Amniotic epithelial cell (primary cell): ENCODE measurements around the gene GRIN3B.
A peak's percentile ranks its signal among the peaks of the same experiment; 100 is the strongest.

ENCODE experiments used
- DNase-seq: peaks from one replicate; pipeline ENCODE4 v3.0.0-alpha.2; 2010; ENCODE audit warnings: low read depth

The GRIN3B gene

DNA sequence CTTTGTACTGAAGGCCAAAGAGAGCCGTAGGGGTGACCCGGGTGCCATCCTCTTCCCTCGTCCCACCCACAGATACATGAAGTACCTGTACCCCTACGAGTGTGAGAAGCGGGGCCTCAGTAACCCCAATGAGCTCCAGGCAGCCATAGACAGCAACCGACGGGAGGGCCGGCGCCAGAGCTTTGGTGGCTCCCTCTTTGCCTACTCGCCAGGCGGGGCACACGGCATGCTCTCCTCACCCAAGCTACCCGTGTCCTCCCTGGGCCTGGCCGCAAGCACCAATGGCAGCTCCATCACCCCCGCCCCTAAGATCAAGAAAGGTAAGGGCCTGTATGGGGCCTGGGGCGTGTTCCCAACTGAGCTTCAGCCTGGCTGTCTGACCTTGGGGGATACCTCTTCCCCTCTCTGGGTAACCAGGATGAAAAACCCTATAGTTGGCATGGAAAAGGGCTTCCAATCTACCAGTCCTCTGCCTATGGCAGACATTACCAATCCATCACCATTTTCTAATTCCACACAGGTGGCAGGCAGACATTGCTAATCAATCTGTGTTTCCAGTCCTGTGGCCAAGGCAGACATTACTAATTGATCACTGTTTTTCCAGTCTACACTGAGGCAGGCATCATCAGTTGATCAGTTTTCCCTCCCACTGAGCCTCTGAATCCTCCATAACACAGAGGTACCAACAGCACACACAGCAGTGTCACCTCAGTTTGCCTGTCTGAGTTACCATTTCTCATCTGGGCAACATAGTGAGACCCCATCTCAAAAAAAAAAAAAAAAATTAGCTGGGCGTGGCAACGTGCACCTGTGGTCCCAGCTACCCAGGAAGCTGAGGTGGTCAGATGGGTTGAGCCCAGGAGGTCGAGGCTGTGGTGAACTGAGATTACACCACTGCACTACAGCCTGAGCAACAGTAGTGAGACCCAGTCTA, 35.2 kb upstream of the GRIN3B start:
- DNase-seq: peak; percentile 50

- DNase-seq: no peak
Observed at GRCh38 chr19:966485-967088, 33.6 kb upstream of the GRIN3B start.

DNA sequence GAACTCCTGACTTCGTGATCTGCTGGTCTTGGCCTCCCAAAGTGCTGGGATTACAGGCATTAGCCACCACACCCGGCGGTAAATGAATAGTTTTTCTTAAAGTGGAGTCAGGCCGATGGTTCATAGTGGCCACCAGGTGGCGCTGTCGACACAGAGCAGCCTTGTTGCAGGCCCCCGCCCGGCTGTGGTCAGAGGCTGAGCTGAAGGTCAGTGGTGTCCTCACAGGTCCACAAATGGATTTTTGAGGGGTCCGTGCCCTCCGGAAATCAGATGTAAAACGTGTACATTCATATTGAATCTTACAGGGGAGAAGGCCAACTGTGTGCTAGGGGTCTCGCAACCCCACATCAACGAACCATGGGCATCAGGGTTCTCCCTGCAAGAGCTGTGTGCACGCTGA, 29.5 kb upstream of the GRIN3B start:
- DNase-seq: no peak

GRCh38 chr19:971795-972194, 28.4 kb upstream of the GRIN3B start:
- DNase-seq: no peak

GRCh38 chr19:972281-972680, 27.9 kb upstream of the GRIN3B start:
- DNase-seq: no peak

GRCh38 chr19:973726-974563, 26.3 kb upstream of the GRIN3B start:
- DNase-seq: no peak

DNA sequence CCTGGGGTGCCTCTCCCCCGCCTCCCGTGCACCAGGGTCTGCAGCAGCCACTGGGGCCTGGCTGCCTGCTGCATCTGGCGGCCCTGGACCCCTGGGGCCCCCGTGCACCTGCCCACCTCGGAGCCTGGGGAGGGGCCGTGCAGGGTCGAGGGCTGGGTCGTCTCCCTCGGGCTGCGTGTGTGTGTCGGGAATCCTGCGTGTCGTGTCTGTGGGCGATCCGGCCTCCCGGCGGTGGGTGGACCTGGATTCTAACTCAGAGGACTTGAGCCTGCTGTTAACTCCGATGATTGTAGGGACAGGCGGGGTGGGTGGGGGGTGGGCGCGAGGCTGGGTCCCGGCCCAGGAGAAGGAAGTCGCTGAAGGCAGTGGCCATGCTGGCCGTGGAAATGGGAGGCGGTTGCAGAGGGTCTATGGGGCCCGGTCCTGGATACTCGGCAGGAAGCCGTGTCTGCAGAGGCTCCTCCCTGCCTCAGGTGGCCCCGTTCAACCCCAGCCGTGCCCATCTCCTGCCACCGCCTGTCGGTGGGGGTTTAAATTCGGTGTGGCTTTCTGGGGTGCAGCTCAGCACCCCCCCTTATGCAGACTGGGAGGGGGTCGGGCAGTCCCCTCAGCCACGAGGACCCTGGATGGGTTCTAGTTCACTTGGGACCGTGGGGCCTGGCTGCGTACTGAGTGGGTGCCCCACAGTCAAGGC, 25.5 kb upstream of the GRIN3B start:
- no peak for DNase-seq

DNA sequence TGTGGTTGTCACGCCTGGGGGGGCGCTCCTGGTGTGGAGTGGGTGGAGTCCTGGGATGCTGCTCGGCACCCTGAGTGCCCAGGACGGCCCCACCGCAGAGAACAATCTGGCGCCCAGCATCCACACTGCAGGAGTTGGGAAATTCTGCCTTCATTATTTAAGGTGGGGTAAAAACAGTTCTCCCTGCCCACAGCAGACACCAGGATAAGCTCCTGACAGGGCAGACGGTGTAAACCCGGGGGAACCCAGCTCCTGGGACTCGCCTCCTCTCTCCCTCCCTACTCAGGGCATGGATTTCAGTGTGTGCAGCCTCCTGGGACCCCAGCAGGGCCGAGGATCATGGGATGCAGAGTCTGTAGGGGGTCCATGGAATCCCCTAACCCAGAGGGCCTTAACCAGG, 23.7 kb upstream of the GRIN3B start:
- no peak for DNase-seq

DNA sequence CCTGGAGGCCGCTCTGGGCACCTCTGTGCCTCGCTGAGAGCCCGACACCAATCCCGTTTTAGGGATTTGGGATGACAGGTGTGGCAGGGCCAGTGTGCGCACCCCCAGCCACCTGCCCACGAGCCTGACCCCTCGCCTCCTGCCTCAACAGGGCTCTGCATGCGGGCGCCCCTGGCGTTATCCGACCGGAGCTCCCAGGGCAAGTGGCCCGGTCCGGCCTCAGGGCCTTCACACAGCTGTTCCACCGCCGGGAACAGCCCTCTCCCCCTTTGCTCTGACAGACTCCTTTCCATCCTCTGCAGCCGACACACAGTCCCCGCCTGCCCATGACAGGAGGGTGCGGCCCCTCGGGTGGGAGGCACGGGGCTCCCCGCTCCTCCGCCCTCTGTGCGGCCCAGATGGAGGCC, 23.2 kb upstream of the GRIN3B start:
- no peak for DNase-seq

DNA sequence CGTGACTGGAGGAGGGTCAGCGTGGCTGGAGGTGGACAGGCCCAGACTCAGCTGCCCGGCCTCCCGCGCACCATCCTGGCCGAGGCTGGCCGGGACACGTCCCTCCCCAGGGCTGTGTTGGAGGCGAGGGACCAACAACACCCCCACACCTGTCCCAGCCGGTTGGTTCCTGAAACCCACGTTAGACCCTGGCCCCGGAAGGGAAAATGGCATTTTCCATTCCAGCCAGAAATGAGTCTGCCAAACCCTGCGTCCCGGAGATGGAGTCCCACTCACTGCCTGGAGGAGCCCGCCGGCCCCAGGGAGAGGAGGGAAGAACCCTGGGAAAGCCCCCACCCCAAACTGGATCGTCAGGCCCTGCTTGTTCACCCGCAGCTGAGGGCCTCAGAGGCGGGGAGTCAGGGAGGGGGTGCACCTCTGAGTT, 20.9 kb upstream of the GRIN3B start:
- no peak for DNase-seq

GRCh38 chr19:980133-980998, 19.9 kb upstream of the GRIN3B start:
- DNase-seq: peak; percentile 31

- peak; percentile 27 for DNase-seq
Observed at GRCh38 chr19:982567-983170, 17.6 kb upstream of the GRIN3B start.

DNA sequence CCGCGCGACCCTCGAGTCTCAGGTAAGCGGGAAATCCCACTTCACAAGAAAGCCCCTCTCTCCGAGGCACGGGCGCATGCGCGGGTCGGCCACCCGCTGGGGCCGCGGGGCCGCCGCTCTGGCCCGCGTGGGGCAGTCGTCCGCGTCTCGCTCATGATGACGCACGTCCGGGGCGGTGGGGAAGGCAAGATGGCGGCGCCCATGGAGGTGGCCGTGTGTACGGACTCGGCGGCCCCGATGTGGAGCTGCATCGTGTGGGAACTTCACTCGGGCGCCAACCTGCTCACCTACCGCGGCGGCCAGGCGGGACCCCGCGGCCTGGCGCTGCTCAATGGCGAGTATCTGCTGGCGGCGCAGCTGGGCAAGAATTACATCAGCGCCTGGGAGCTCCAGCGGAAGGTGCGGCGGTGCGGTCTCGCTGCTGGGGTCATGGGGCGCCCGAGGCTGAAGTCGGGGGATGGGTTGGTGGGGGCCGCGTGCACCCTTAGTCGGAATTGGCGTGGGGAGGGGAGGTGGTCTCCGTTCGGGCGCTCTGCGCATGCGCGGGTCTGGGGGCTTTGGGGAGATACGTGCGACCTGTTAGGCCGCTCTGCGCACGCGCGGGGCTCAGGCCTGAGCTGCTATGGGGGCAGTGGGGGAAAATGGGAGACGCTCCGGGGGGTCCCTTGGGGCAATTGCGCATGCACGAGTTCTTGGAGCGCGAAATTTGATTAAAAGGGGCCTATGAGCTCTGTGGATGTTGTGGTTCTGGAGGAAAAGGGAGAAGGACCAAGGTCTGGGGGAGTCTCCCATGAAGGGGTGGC, 15.9 kb upstream of the GRIN3B start, which contains the start of gene WDR18:
Gene WDR18, plus strand, starts transcription at position 181 of the 803 bp plus-strand sequence. Its CDS starts 9 bp downstream, at position 190.
- peak; percentile 74 for DNase-seq

DNA sequence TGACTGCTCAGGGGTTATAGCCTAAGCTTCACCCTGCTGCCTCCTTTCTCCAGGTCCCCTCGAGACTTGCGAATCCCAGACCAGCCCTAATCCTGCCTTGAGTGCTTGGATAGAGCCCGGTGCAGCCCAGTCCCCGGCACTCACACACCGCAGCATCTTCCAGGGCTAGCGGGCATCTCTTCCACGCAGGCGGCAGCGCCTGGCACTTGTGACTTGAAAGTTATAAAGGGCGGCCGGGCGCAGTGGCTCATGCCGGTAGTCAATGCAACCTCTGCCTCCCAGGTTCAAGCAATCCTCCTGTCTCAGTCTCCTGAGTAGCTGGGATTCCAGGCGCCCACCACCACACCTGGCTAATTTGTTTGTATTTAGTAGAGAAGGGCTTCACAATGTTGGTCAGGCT, 14.1 kb upstream of the GRIN3B start:
- DNase-seq: no peak

GRCh38 chr19:988081-988480, 12.1 kb upstream of the GRIN3B start:
- DNase-seq: peak; percentile 10

DNA sequence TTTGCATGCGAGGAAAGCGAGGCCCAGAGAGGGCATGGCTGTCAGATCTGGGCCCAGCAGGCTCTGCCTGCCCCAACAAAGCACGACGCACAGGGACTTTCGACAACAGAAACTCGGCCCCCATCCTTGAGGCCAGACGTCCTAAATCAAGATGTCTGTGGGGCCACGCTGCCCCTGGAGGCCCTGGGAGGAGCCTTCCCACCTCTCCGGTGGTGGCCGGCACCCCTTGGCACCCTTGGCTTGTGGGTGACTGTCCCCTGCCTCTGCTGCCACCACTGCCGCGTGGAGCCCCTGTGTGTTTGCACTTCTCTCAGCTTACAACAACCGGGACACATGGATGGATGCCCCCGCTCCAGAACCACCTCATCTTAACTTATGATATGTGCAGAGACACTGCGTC, 11.7 kb upstream of the GRIN3B start:
- no peak for DNase-seq

DNA sequence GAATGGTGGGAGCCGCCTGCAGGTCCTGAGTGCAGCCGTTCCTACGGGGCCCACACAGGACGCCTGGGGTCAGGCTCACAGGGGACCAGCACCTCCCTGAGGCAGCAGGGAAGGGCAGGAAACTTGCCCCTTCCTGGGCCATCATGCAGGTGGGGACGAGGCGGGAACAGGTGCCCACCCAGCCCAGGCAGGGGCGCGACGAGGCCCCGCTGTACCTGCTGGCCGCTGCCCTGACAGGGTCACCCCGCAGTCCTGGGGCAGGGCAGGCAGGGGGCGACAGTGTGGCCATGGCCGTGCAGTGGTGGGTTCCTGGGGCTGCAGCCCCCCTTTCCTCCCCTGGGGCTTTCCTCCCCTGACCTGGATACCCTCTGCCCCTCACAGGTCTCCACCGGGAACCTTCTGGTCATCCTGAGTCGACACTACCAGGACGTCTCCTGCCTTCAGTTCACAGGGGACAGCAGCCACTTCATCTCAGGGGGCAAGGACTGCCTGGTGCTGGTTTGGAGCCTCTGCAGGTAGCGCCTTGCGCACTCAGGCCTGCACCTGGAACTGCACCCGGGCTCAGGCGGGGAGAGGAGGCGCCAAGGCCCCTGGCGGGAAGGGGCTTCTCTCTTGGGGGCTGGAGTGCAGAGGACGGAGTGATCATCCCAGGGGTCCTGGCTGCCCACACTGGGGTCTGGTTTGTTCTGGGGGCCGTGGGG, 10.7 kb upstream of the GRIN3B start:
- DNase-seq: no peak

DNA sequence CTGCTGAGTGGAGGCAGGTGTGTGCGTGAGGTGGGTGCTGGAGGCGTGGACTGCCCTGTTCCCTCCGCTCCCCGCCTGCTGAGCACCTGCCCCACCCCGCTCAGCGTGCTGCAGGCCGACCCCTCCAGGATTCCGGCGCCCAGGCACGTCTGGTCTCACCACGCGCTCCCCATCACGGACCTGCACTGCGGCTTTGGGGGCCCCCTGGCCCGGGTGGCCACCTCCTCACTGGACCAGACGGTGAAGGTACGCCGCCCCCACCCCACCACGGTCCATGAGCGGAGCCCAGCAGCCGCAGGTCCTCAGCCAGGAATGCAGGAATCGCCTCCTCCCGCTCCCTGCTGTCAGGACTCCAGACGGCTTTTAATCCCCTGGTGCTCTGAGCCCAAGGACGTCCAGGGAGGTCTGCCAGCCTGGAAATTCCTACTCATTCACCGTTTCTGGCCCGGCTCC, 10.1 kb upstream of the GRIN3B start:
- peak; percentile 72 for DNase-seq

DNA sequence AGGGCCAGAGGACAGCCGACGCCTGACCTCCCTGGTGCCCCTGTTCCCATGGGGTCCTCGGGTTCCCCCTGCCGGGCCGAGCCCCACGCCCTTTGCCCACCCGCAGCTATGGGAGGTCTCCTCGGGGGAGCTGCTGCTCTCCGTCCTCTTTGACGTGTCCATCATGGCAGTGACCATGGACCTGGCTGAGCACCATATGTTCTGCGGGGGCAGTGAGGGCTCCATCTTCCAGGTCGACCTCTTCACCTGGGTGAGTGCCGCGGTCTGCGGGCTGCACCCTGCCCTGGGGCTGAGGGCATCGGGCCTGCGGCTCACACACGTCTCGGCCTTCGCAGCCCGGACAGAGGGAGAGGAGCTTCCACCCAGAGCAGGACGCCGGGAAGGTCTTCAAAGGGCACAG, 9.5 kb upstream of the GRIN3B start:
- no peak for DNase-seq
